Astrocyte of the spinal cord (primary cell): ENCODE results near the gene CSTB.

ENCODE experiments used
- DNase-seq: peaks from one replicate; pipeline ENCODE4 v3.0.0; 2011; ENCODE audit warnings: low read depth, low spot score
- H3K4me3 ChIP-seq: 2 replicates; pipeline ENCODE4 v1.5.1; 2011; ENCODE audit warnings: low read depth, mild to moderate bottlenecking, low read length, moderate library complexity
- in situ Hi-C: cut with HindIII; loops from 2 replicates; pipeline ENCODE4 v1.10.0; 2017; ENCODE audit warnings: low sequenced_read_pairs
- TF ChIP-seq, protein P1 (sequence below): IDR thresholded peaks from 2 replicates; pipeline ENCODE4 v1.5.1; 2012; ENCODE audit warnings: low read depth, mild to moderate bottlenecking, low read length, inconsistent platforms

The CSTB gene

DNA sequence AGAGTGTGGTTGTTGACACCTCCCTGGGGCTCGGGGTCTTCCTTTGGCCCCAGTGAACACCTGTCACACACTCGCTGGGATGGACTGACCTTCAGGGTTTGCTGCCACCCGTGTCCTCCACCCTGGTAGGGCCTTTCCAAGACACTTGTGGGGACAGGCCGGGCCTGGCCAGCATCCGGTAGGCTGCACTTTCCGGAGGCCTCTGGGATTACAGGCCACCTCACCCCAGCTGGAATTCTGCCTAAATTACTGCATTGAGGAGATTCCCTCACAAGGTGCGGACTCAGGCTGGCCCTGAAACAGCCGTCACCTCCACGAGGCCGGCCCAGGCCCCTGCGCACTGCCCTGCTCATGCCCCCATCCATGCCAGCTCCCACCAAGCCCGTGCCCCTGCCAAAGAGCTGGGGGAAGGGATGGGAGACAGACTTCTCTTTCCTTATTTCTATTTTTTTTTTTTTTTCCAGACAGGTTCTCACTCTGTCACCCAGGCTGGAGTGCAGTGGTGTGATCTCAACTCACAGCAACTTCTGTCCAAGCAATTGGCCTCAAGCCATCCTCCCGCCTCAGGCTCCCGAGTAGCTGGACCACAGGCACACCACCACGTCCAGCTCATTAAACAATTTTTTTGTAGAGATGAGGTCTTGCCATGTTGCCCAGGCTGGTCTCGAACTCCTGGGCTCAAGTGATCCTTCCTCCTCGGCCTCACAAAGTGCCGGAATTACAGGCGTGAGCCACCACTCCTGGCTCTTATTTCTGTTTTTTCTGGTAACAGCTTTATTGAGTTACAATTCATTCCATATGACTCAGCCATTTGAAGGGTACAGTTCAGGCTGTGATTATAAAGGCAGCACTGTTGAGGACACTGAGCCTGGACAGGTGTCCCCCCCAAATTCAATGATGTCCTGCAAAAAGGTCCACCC, 11.3 kb downstream of the CSTB start:
- peak; percentile 41 for DNase-seq
- no peak overlapping the region for H3K4me3 ChIP-seq
- in situ Hi-C loops, result no loop called here
- TF ChIP-seq, protein P1, sequence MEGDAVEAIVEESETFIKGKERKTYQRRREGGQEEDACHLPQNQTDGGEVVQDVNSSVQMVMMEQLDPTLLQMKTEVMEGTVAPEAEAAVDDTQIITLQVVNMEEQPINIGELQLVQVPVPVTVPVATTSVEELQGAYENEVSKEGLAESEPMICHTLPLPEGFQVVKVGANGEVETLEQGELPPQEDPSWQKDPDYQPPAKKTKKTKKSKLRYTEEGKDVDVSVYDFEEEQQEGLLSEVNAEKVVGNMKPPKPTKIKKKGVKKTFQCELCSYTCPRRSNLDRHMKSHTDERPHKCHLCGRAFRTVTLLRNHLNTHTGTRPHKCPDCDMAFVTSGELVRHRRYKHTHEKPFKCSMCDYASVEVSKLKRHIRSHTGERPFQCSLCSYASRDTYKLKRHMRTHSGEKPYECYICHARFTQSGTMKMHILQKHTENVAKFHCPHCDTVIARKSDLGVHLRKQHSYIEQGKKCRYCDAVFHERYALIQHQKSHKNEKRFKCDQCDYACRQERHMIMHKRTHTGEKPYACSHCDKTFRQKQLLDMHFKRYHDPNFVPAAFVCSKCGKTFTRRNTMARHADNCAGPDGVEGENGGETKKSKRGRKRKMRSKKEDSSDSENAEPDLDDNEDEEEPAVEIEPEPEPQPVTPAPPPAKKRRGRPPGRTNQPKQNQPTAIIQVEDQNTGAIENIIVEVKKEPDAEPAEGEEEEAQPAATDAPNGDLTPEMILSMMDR, result no peak

GRCh38 chr21:43763901-43764523, 12.1 kb downstream of the CSTB start:
- no peak for DNase-seq
- in situ Hi-C loops, result no loop called here
- H3K4me3 ChIP-seq, result no peak overlapping the region
- TF ChIP-seq, protein P1, result no peak

GRCh38 chr21:43762303-43763128, 13.6 kb downstream of the CSTB start:
- TF ChIP-seq, protein P1, result no peak
- no peak for DNase-seq
- in situ Hi-C loops, result no loop called here
- no peak overlapping the region for H3K4me3 ChIP-seq

- no peak overlapping the region for H3K4me3 ChIP-seq
- TF ChIP-seq, protein P1, result no peak
- in situ Hi-C loops, result no loop called here
- DNase-seq, result no peak
Measured at GRCh38 chr21:43761886-43762285, 14.2 kb downstream of the CSTB start.

DNA sequence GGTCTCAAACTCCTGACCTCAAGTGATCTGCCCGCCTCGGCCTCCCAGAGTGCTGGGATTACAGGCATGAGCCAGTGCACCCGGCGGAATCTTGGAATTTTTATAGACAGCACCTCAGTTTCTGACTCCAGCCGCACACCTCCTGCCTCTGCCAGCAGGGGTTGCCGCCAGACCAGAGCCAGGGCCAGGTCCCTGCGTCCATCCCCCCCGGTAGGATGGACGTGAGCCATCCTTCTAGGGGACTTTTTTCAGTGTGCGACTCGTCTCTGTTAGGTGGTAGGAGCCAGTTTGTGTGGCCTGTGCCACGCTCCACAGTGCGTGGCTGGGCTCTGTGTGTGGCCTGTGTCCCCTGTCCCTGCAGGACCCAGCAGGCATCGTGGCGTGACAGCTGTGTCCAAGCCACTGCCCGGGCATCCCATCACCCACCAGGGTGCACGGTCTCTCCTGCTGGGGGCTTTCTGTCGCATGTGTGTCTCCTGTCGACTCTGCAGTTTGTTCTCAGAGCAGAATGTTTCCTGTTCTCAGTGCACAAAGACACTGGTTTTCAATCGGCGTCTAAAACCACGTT, 15.6 kb downstream of the CSTB start:
- no peak overlapping the region for H3K4me3 ChIP-seq
- no peak for DNase-seq
- TF ChIP-seq, protein P1, result no peak
- in situ Hi-C loops, result no loop called here

GRCh38 chr21:43759651-43760050, 16.5 kb downstream of the CSTB start:
- in situ Hi-C loops, result no loop called here
- H3K4me3 ChIP-seq, result no peak overlapping the region
- TF ChIP-seq, protein P1, result no peak
- no peak for DNase-seq
